ENCODE data around the gene DCLK1. TPM values are rescaled to one million over a fixed set of nuclear protein-coding genes. Genes with fewer than 3 reads are reported as not detected.

DCLK1 gene
- total RNA-seq, 2 experiments from 2014 or later, result not detected

GRCh38 chr13:36143738-36144137 is 12.6 kb upstream of the DCLK1 start:
- CTCF ChIA-PET, result no interaction called here
- no peaks in the 10 kb centered on the region for H3K27me3 Mint-ChIP-seq
- H3K4me1 Mint-ChIP-seq (ENCODE audit: low read depth), result no peaks in the 10 kb centered on the region
- H3K4me3 Mint-ChIP-seq, result no peak overlapping the region
- intact Hi-C loops (cut with micrococcal nuclease), result no loop called here
- H3K27ac Mint-ChIP-seq, result no peak overlapping the region
- POLR2A ChIA-PET, result no interaction called here
- H3K36me3 Mint-ChIP-seq (ENCODE audit: low read depth), result no peaks in the 10 kb centered on the region
- no peak for DNase-seq
- TF ChIP-seq, protein P1, sequence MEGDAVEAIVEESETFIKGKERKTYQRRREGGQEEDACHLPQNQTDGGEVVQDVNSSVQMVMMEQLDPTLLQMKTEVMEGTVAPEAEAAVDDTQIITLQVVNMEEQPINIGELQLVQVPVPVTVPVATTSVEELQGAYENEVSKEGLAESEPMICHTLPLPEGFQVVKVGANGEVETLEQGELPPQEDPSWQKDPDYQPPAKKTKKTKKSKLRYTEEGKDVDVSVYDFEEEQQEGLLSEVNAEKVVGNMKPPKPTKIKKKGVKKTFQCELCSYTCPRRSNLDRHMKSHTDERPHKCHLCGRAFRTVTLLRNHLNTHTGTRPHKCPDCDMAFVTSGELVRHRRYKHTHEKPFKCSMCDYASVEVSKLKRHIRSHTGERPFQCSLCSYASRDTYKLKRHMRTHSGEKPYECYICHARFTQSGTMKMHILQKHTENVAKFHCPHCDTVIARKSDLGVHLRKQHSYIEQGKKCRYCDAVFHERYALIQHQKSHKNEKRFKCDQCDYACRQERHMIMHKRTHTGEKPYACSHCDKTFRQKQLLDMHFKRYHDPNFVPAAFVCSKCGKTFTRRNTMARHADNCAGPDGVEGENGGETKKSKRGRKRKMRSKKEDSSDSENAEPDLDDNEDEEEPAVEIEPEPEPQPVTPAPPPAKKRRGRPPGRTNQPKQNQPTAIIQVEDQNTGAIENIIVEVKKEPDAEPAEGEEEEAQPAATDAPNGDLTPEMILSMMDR (IDR thresholded peaks at IDR 0.05), result no peak
- H3K9me3 Mint-ChIP-seq, result no peaks in the 10 kb centered on the region
- ATAC-seq, result no peak

DNA sequence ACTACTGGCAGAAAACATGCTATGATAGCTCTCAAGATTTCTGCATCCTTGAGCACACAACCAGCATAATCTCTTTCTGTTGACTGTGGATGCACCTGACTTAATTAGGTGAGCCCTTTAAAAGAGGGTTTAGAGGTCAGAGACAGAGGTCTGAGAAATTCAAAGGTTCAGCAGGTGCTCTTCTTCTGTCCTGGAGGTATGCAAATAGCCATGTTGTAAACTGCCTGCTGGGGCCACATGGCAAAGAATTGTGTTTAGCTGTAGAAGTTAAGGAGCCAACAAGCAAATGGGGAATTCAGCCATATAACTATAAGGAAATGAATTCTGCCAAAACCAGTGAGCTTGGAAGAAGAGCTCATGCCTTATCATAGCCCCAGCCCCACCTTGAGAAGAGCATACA is 11.6 kb upstream of the DCLK1 start:
- Mint-ChIP-seq H3K27me3 (no peaks in the 10 kb centered on the region), H3K4me3 (no peak overlapping the region), H3K36me3 (ENCODE audit: low read depth) (no peaks in the 10 kb centered on the region), H3K4me1 (ENCODE audit: low read depth) (no peaks in the 10 kb centered on the region), H3K27ac (no peak overlapping the region), H3K9me3 (no peaks in the 10 kb centered on the region)
- TF ChIP-seq, protein P1 (IDR thresholded peaks at IDR 0.05), result no peak
- ATAC-seq (no peak), DNase-seq (no peak)
- POLR2A ChIA-PET, result no interaction called here
- intact Hi-C loops (cut with micrococcal nuclease), result no loop called here
- CTCF ChIA-PET, result no interaction called here

GRCh38 chr13:36135876-36136275 is 4.7 kb upstream of the DCLK1 start:
- ATAC-seq, result no peak
- no peaks in the 10 kb centered on the region for H3K4me1 Mint-ChIP-seq (ENCODE audit: low read depth)
- no peaks in the 10 kb centered on the region for H3K36me3 Mint-ChIP-seq (ENCODE audit: low read depth)
- H3K9me3 Mint-ChIP-seq, result peaks cover 2% of the 10 kb centered on the region
- DNase-seq, result no peak
- H3K27ac Mint-ChIP-seq, result no peak overlapping the region
- TF ChIP-seq, protein P1 (IDR thresholded peaks at IDR 0.05), result no peak
- intact Hi-C loops (cut with micrococcal nuclease), result no loop called here
- H3K27me3 Mint-ChIP-seq, result peaks cover 12% of the 10 kb centered on the region
- no peak overlapping the region for H3K4me3 Mint-ChIP-seq
- ChIA-PET POLR2A (no interaction called here), CTCF (no interaction called here)

DNA sequence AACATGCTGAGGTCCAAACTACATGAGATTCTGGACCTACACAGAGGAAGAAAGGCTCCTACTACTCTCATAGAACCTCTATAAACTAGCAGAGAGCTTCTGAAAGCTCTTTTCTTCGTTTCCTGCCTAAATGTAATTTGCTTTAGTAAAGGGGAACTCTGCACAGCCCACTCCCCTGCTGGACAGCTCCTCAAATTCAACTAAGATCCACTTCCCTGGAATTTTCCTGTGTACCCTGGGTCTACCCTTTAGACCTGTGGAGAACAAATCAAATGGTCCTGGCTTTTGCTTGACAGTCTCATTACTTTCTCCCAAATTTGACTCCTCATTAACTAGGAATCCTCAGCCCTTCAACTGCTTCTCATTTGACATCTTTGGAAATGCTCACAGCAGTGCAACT is 3.5 kb upstream of the DCLK1 start:
- no peak for ATAC-seq
- no peak for DNase-seq
- CTCF ChIA-PET, result no interaction called here
- H3K27ac Mint-ChIP-seq, result no peak overlapping the region
- H3K4me1 Mint-ChIP-seq (ENCODE audit: low read depth), result no peaks in the 10 kb centered on the region
- peaks cover 2% of the 10 kb centered on the region for H3K9me3 Mint-ChIP-seq
- no peaks in the 10 kb centered on the region for H3K36me3 Mint-ChIP-seq (ENCODE audit: low read depth)
- intact Hi-C loops (cut with micrococcal nuclease), result no loop called here
- H3K27me3 Mint-ChIP-seq, result peaks cover 19% of the 10 kb centered on the region
- no peak overlapping the region for H3K4me3 Mint-ChIP-seq
- POLR2A ChIA-PET, result no interaction called here
- TF ChIP-seq, protein P1 (IDR thresholded peaks at IDR 0.05), result no peak

- no peak overlapping the region for H3K4me3 Mint-ChIP-seq
- intact Hi-C loops (cut with micrococcal nuclease), result no loop called here
- ATAC-seq (no peak), DNase-seq (no peak)
- TF ChIP-seq, protein P1 (IDR thresholded peaks at IDR 0.05), result no peak
- POLR2A ChIA-PET, result no interaction called here
- H3K27me3 Mint-ChIP-seq, result peaks cover 21% of the 10 kb centered on the region
- peaks cover 2% of the 10 kb centered on the region for H3K9me3 Mint-ChIP-seq
- CTCF ChIA-PET, result no interaction called here
- no peaks in the 10 kb centered on the region for H3K4me1 Mint-ChIP-seq (ENCODE audit: low read depth)
- H3K36me3 Mint-ChIP-seq (ENCODE audit: low read depth), result no peaks in the 10 kb centered on the region
- H3K27ac Mint-ChIP-seq, result no peak overlapping the region
Measured at GRCh38 chr13:36133950-36134626, 2.9 kb upstream of the DCLK1 start.

Measured in activated CD8-positive, alpha-beta T cell treated with anti-CD3 and anti-CD28 coated beads for 36 hours (primary cell).